G401 (cell line): ENCODE data around the gene FAM161A. TPM values are rescaled to one million over a fixed set of nuclear protein-coding genes. Genes with fewer than 3 reads are reported as not detected.
"Not testable (repeated sequence)": the region's sequence is repeated elsewhere in the genome, so short reads cannot be mapped to it uniquely, and the experiment has no call there.

Source experiments
- DNase-seq: peaks from one replicate; pipeline ENCODE4 v3.0.0-alpha.2; 2015; ENCODE audit warnings: low spot score
- in situ Hi-C: cut with HindIII; loops from 2 replicates; pipeline ENCODE4 v1.10.0; 2016; ENCODE audit warnings: low sequenced_read_pairs, mixed read lengths
- total RNA-seq: library from RNA; depleted of rRNA; stranded (reverse); fragments of >200 nt; shearing (Covaris generic); gene quantifications from 2 replicates; pipeline ENCODE4 v1.2.3, GENCODE V29; 2014

The FAM161A gene
- total RNA-seq, 1 experiment from 2014 or later, result 11.2 TPM

DNA sequence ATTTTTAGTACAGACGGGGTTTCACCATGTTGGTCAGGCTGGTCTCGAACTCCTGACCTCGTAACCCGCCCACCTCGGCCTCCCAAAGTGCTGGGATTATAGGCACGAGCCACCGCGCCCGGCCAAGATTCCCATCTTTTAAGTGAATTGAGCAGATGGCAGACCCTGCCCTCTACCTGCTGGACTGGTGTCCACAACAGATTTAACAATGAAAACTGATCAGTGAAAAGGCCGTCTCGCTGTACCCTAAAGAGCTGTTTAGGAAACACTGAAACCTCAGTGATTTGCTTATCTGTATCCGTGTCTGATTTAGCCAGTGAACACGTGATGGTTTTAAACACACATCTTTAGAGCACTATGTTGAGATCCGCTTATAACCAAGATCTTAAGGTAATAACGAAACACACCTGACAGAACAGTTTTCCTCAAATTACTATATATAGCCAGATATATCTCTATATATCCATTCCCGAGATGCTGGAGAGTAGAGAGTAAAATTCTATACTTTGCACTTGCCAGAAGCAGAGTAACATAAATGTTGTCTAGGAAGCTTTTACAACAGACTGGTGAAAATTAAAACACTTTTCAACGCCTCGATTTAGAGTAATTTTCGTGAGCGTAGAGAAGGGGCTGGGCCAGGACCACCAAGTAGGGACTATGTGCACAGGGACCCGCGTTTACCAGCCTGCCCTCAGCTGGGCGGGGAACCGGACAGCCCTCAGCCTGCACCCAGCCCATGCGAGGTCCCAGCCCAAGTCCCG, 594 bp downstream of the FAM161A start:
- in situ Hi-C loops, result no loop called here
- DNase-seq, result peak; percentile 61

DNA sequence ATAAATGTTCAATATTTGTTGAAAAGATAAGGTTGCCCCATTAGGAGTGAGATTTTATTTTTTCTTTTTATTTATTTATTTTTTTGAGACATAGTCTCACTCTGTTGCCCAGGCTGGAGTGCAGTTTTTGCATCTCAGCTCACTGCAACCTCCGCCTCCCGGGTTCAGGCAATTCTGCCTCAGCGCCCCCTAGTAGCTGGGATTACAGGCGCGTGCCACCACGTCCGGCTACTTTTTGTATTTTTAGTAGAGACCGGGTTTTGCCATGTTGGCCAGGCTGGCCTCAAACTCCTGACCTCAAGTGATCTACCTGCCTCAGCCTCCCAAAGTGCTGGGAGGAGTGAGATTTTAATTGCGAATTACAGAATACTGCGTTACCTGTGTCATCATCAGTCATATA, 2.6 kb downstream of the FAM161A start:
- DNase-seq, in situ Hi-C loops: not testable (repeated sequence)

DNA sequence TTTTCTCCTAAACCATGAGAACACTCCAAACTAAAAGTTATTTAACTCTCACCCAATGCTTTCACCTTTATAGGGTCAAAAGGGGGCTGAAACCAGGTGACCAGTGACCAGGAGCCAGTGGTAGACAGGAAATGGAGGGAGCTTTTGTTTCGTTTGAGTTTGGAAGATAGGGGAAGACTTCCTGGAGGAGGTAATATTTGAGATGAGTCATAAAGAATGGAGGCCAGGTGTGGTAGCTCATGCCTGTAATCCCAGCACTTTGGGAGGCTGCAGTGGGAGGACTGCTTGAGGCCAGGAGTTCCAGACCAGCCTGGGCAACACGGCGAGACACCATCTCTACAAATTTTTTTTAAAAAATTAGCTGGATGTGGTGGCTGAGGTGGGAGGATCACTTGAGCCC, 8.5 kb downstream of the FAM161A start:
- in situ Hi-C loops, result no loop called here
- no peak for DNase-seq

DNA sequence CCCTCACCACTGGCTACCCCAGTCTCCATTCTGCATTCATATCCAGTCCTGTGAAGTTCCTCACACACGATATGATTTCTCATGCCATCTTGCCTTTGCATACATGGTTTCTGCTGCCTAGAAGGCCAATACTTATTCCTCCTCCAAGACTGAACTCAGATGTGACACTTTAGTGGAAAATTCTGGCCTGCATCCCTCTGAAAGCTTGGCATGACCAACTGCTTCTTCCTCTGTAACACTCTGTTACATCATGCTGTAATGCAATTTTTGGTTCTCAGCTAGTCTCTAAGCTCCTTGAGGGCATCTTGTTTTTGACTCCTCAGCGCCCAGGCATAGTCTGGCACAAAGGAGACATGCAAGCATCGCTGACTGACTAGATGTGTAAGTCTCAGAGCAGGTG, 12.6 kb downstream of the FAM161A start:
- DNase-seq, result no peak
- in situ Hi-C loops, result no loop called here

DNA sequence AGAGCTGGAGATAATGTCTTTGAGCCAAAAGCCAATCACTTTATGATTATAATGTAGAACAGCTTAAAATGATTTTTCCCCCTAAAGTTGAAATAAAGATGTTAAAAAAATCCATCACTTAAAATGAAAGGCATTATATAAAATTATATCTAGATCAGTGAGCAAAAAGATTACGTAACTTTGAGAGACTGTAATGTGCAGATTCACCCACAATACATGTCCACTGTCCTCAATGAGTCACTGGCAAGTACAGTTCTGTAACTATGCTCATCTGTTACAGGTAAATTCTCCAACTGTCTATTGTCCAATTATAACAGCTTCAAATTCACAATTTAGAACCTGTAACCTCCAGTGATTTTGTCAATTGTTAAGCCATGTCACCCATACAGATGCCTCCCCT, 19.0 kb downstream of the FAM161A start:
- in situ Hi-C loops, result no loop called here
- no peak for DNase-seq

DNA sequence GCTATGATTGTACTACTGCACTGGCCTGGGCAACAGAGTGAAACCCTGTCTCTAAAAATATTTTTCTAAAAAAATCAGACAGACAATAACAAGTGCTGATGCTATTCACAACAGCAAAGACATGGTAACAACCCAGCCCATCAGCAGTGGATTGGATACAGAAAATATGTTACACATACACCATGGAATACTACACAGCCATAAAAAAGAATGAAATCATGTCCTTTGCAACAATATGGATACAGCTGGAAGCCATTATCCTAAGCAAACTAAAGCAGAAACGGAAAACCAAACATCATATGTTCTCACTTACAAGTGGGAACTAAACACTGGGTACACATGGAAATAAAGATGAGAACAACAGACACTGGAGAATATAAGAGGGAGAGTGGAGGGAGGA, 19.9 kb downstream of the FAM161A start:
- DNase-seq, result no peak
- in situ Hi-C loops, result no loop called here

DNA sequence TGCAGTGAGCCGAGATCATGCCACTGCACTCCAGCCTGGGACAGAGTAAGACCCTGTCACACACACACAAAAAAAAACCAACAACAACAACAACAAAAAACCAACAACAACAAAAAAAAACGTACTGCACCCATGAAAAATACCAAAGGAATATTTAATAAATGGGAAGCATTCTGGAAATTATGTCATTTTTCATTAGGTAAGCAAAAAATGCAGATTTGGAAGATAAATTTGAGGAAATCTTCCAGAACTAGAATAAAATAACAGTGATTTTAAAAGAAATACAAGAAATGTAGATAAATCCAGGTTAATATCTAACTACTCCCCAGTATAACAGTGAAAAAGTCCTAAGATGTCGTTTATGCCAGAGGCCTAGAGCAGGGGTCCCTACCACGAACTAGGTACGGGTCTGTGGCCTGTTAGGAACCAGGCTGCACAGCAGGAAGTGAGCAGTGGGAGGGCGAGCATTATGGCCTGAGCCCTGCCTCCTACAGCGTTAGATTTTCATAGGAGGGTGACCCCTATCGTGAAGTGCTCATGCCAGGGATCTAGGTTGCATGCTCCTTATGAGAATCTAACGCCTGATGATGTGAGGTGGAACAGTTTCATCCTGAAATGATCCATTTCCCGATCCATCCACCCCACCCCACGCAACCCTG, 21.5 kb downstream of the FAM161A start:
- in situ Hi-C loops, result no loop called here
- no peak for DNase-seq

DNA sequence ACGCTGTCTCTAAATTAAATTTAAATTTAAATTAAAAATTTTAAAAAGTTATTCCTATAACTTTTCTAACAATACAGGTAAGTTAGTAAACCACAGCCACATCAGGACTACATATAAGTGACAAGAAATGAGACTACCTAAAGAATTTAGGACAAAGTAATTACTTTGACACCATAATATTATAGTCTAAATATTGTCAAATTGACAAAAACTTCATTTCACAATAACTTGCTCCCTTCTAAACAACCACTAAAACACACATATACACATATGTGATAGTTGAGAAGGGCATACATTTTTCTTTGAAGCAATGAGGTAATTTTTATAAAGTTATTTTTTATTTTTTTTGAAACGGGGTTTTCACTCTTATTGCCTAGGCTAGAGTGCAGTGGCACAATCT, 31.6 kb downstream of the FAM161A start:
- DNase-seq, result no peak
- in situ Hi-C loops, result no loop called here

DNA sequence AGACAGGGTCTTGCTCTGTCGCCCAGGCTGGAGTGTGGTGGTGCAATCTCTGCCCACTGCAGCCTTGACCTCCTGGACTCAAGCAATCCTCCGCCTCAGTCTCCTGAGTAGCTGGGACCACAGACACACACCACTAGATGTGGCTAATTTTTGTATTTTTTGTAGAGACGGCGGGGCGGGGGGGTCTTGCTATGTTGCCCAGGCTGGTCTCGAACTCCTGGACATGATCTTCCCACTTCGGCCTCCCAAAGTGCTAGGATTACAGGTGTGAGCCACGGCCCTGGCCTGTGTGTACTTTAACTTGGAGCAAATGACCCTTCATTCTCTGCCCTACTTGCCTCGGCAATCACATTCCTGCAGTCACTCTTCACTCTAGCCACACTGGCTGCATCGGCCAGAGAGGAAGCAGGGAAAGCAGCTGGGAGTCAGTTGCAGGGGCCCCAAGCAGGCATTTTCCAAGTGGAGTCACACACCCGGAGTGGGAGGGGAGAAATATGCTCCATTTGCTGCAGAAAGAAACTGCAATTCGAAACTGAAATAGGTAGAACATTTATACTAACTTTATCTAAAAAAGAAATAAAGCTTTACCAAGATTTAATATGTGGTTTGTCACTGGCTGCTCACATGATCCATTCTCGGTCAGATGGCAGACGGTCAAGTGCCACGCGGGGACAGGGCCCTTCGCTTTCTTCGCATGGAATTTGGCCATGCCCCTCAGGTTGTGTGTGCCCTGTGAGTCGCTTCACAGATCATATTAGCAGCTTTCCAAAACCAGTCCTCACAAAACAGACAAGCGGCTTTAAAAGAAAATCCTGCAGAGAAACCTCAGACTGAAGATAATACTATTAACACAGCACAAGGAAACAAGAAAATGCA, 37.1 kb downstream of the FAM161A start:
- in situ Hi-C loops, result no loop called here
- no peak for DNase-seq

DNA sequence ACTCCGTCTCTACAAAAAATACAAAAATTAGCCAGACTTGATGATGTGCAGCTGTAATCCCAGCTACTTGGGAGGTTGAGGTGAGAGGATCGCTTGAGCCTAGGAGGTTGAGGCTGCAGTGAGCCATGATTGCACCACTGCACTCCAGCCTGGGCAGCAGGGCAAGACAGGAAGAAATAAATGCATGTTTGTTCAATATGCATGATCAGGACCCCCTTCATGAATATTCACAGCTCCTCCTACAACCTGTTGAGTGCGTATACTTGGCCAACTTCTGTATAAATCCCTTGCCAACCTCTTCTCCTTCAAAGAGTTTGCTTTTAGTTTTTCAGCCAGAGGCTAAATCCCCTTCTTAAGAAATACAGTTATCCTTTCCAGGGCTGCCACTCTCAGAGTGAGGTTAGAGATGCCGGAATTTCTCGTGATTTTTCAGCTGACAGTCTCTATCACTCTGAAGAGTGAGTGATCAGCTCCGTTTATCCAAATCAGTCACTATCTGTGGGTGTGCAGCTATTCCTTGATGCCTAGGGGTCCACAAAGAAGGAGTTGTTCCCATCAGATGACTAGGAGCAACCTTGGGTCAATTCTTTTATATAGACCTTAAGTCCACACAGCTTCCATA, 39.2 kb downstream of the FAM161A start:
- in situ Hi-C loops, result no loop called here
- no peak for DNase-seq

DNA sequence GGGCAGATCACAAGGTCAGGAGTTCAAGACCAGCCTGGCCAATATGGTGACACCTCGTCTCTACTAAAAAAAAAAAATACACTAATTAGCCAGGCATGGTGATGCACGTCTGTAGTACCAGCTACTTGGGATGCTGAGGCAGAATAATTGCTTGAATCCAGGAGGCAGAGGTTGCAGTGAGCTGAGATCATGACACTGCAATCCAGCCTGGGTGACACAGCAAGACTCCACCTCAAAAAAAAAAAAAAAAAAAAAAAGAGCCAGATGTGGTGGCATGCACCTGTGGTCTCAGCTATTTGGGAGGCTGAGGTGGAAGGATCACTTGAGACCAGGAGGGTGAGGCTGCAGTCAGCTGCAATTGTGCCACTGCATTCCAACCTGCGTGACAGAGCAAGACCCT, 40.5 kb downstream of the FAM161A start:
- in situ Hi-C loops, DNase-seq: not testable (repeated sequence)

DNA sequence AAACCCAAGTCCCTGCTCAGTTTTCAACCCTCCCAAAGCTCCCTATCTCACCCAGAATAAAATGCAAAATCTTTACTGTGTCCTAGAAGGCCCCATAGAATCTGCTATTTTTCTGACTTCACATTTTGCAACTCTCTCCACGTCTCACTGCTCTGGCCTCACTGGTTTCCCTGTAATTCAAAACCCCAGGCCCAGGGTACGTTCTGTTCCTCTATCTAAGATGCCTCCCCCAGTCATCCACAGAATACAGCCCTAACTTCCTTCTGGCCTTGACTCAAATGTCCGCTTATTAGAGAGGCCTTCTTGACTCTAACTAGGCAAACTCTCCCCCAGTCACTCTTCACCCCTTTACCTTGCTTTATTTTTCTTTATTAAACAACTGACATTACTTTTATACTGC, 42.0 kb downstream of the FAM161A start:
- in situ Hi-C loops, result no loop called here
- no peak for DNase-seq

DNA sequence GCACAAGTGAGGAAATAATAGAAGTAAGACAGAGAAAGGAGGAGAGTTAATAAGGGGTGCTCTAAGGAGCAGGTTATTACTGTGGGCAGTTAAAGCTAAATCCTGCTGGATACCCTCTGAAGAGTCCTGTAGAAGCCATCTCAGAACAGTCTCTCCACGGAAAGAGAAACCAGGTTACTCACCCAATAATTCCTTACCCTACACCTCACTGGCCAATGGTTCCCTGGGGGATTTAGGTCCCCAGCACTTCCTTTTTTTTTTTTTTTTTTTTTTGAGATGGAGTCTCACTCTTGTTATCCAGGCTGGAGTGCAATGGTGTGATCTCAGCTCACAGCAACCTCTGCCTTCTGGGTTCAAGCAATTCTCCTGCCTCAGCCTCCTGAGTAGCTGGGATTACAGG, 43.7 kb downstream of the FAM161A start:
- DNase-seq, in situ Hi-C loops: not testable (repeated sequence)

DNA sequence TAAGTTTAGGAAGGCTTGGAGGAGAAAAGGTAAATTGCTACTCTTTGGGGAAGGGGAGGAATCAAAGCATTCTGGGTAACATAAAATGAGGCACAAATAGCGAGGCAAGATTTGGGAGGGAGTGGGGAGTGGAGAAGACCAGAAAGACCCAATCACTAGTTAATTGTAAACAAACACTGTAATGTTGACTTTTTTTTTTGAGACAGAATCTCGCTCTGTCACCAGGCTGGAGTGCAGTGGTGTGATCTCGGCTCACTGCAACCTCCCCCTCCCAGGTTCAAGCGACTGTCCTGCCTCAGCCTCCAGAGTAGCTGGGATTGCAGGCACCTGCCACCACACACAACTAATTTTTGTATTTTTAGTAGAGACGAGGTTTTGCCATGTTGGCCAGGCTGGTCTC, 45.2 kb downstream of the FAM161A start:
- DNase-seq, in situ Hi-C loops: not testable (repeated sequence)

DNA sequence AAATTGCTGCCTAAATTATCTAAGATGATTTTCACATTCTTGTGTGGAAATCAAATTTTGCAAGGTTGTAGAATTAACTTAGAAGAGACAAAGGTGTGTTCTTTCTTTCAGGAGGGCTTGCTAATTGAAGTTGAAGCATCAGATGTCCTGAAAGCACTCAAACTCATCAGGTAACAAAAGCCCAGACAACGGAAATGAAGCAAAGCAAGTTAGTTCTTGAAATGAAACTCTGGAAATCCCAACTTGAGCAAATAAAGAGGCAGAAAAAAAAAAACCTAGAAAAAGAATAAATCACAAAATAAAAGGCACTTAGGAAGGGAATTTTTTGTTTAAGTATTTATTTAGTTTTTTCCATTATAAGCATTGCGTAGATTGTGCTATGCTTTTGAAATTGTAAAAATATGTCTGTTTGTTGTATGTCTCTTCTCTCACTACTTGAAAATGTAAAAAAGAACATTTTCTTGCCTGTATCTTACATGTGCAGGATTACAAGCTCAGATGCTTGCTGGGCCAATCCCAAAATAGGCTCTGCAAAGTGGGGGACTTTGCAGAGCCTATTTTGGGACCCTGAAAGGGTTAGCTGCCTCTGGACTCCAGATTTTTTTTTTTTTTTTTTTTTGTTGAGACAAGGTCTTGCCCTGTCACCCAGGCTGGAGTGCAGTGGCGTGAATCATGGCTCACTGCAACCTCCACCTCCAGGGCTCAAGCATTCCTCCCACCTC, 46.7 kb downstream of the FAM161A start:
- no peak for DNase-seq
- in situ Hi-C loops, result no loop called here

DNA sequence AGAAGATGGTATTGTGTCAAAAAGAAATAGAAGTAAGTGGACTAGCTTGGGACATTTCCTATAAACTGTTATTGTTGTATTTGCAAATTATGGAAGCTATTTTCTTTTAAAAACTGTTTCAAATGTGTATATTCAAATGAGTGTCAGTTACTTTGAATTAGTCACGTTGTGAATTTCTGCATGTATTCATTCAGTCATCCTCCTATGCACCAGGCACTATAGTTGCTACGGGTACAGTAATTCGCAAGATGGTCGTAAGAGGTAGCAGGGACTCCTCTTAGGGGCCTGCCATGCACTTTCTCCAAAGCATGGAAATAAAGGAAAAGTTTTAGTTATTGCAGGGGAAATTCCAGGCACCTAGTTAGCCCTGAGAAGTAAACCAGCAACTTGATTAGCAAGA, 51.3 kb downstream of the FAM161A start:
- in situ Hi-C loops, result no loop called here

DNA sequence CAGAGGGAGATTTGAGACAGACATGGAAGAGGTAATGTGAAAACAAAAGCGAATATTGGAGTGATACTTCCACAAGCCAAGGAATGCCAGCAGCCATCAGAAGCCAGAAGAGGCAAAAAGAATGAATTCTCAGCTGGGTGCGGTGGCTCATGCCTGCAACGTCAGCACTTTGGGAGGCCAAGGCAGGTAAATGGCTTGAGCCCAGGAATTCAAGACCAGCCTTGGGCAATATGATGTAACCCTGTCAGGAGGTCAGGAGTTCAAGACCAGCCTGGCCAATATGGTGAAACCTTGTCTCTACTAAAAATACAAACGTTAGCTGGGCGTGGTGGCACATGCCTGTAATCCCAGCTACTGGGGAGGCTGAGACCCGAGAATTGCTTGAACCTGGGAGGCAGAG, 54.8 kb downstream of the FAM161A start:
- no peak for DNase-seq
- in situ Hi-C loops, result no loop called here

More for the DNA sequence above, 51.3 kb downstream of the FAM161A start:
- no peak for DNase-seq

DNA sequence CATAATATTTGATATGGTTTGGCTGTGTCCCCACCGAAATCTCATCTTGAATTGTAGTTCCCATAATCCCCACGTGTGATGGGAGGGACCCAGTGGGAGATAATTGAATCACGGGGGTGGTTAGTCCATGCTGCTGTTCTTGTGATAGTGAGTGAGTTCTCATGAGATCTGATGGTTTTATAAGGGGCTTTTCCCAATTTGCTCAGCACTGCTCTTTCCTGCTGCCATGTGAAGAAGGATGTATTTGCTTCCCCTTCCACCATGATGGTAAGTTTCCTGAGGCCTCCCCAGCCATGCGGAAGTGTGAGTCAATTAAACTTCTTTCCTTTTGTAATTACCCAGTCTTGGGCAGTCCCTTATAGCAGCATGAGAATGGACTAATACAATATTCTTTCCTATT, 56.4 kb downstream of the FAM161A start:
- DNase-seq, in situ Hi-C loops: not testable (repeated sequence)

DNA sequence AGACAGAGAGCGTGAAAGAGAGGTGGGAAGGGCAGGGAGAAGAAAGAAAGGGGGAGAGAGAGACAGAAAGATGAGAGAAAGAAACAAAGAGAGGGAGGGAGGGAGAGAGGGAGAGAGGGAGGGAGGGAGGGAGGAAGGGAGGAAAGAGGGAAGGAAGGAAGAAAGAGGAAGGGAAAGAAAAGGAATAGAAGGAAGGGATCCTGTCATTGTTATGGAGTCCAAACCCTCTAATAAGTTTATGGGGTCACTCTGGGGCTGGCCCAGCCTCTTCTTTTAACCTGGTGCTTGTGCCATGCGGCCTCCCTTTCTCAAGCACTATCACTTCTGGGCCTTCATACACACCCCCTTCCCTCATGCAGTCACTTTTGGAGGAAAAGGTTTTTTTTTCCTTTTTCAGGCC, 58.5 kb downstream of the FAM161A start:
- in situ Hi-C loops, result no loop called here

More for the DNA sequence above, 58.5 kb downstream of the FAM161A start:
- no peak for DNase-seq
